B cell (primary cell): Measurements from ENCODE around the gene CELF6.

Experiments
- CTCF ChIP-seq: fragments of 200-600 bp; IDR thresholded peaks from one replicate; pipeline ENCODE4 v1.8.0; 2022; ENCODE audit warnings: antibody characterized with exemption, mild to moderate bottlenecking
- EZH2 ChIP-seq: IDR thresholded peaks from 2 replicates; pipeline ENCODE4 v1.6.1; 2012; ENCODE audit warnings: borderline replicate concordance, low read depth, mild to moderate bottlenecking, moderate library complexity, low read length; ENCODE audit not compliant: insufficient read depth, poor library complexity, severe bottlenecking

- no peak for TF ChIP-seq CTCF
- no peak for TF ChIP-seq EZH2
Observed at GRCh38 chr15:72269739-72270138, 50.2 kb downstream of the CELF6 start.
